IMR-90 (cell line): Measurements from ENCODE around the gene OSBPL9.

Experiments used
- BHLHE40 ChIP-seq: fragments of 150-350 bp; IDR thresholded peaks from 2 replicates; pipeline ENCODE4 v1.6.1; 2016; ENCODE audit warnings: mild to moderate bottlenecking, low read depth, low read length
- CEBPB ChIP-seq: IDR thresholded peaks from 2 replicates; pipeline ENCODE4 v1.6.1; 2012; ENCODE audit warnings: low read depth, low read length, improper control_type of control experiment
- CHD1 ChIP-seq: IDR thresholded peaks from 2 replicates; pipeline ENCODE4 v1.6.1; 2012; ENCODE audit warnings: low read depth, low read length, improper control_type of control experiment
- ELK1 ChIP-seq: fragments of 150-350 bp; IDR thresholded peaks from 2 replicates; pipeline ENCODE4 v1.6.1; 2016; ENCODE audit warnings: low read depth, mild to moderate bottlenecking, low read length, moderate library complexity, borderline replicate concordance
- FOS ChIP-seq: fragments of 150-350 bp; IDR thresholded peaks from 2 replicates; pipeline ENCODE4 v1.6.1; 2016; ENCODE audit warnings: low read depth, low read length
- MAFK ChIP-seq: IDR thresholded peaks from 2 replicates; pipeline ENCODE4 v1.6.1; 2012; ENCODE audit warnings: low read depth, low read length, improper control_type of control experiment
- MAZ ChIP-seq: IDR thresholded peaks from 2 replicates; pipeline ENCODE4 v1.6.1; 2012; ENCODE audit warnings: low read depth, mild to moderate bottlenecking, low read length, improper control_type of control experiment, moderate library complexity, borderline replicate concordance
- MXI1 ChIP-seq: IDR thresholded peaks from 2 replicates; pipeline ENCODE4 v1.6.1; 2012; ENCODE audit warnings: low read depth, mild to moderate bottlenecking, low read length, moderate library complexity, borderline replicate concordance
- POLR2A ChIP-seq: IDR thresholded peaks from 2 replicates; pipeline ENCODE4 v1.6.1; 2012; ENCODE audit warnings: mild to moderate bottlenecking, low read depth, low read length
- RAD21 ChIP-seq: IDR thresholded peaks from 2 replicates; pipeline ENCODE4 v1.6.1; 2012; ENCODE audit warnings: low read length, improper control_type of control experiment
- RCOR1 ChIP-seq: IDR thresholded peaks from 2 replicates; pipeline ENCODE4 v1.6.1; 2012; ENCODE audit warnings: mild to moderate bottlenecking, low read length, improper control_type of control experiment; ENCODE audit not compliant: insufficient replicate concordance
- RFX5 ChIP-seq: IDR thresholded peaks from 2 replicates; pipeline ENCODE4 v1.8.0; 2012; ENCODE audit warnings: low read depth, mild to moderate bottlenecking, low read length, moderate library complexity
- TF ChIP-seq, protein P1 (sequence below): conservative IDR thresholded peaks from 2 replicates; pipeline ENCODE4 v1.5.1; 2012; ENCODE audit warnings: mild to moderate bottlenecking, low read depth, low read length, improper control_type of control experiment
- TF ChIP-seq, protein P2 (sequence below): fragments of 150-350 bp; IDR thresholded peaks from 2 replicates; pipeline ENCODE4 v1.6.1; 2017; ENCODE audit warnings: mild to moderate bottlenecking, antibody characterized with exemption, low read length, low read depth

DNA sequence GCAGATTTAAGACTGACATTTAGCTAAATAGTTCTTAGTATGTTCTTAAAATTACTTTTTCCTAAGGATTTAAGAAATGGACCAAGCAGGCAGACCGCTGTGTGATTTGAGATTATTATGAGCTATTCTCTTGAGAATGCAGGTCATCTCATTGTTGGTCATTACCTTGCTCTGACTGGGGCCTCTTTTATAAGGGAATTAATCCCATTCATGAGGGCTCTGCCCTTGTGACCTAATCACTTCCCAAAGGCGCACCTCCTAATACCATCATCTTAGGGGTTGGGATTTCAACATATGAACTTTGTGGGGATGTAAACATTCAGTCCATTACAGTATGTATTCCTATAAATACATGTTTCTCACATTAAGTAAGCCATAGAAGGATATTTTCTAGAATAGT, 24.2 kb downstream of the OSBPL9 start:
- TF ChIP-seq MAFK (no peak), POLR2A (no peak), CEBPB (no peak), RCOR1 (no peak), FOS (no peak), MAZ (no peak), RFX5 (no peak), ELK1 (no peak), RAD21 (no peak), BHLHE40 (no peak), MXI1 (no peak), CHD1 (no peak)
- TF ChIP-seq, protein P1, sequence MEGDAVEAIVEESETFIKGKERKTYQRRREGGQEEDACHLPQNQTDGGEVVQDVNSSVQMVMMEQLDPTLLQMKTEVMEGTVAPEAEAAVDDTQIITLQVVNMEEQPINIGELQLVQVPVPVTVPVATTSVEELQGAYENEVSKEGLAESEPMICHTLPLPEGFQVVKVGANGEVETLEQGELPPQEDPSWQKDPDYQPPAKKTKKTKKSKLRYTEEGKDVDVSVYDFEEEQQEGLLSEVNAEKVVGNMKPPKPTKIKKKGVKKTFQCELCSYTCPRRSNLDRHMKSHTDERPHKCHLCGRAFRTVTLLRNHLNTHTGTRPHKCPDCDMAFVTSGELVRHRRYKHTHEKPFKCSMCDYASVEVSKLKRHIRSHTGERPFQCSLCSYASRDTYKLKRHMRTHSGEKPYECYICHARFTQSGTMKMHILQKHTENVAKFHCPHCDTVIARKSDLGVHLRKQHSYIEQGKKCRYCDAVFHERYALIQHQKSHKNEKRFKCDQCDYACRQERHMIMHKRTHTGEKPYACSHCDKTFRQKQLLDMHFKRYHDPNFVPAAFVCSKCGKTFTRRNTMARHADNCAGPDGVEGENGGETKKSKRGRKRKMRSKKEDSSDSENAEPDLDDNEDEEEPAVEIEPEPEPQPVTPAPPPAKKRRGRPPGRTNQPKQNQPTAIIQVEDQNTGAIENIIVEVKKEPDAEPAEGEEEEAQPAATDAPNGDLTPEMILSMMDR: no peak
- TF ChIP-seq, protein P2, sequence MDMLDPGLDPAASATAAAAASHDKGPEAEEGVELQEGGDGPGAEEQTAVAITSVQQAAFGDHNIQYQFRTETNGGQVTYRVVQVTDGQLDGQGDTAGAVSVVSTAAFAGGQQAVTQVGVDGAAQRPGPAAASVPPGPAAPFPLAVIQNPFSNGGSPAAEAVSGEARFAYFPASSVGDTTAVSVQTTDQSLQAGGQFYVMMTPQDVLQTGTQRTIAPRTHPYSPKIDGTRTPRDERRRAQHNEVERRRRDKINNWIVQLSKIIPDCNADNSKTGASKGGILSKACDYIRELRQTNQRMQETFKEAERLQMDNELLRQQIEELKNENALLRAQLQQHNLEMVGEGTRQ: no peak
